Measurements from ENCODE around the gene FAM72C. TPM values are rescaled to one million over a fixed set of nuclear protein-coding genes. Genes with fewer than 3 reads are reported as not detected.
"Not testable (repeated sequence)": the region's sequence is repeated elsewhere in the genome, so short reads cannot be mapped to it uniquely, and the experiment has no call there.

Gene FAM72C
- 14.4 TPM for polyA plus RNA-seq (2013, experiment 1 of 4)
- polyA plus RNA-seq (2013, experiment 2 of 4), result 6.8 TPM
- 8.7 TPM for polyA plus RNA-seq (2013, experiment 3 of 4)
- polyA plus RNA-seq (2013, experiment 4 of 4), result 9.5 TPM

DNA sequence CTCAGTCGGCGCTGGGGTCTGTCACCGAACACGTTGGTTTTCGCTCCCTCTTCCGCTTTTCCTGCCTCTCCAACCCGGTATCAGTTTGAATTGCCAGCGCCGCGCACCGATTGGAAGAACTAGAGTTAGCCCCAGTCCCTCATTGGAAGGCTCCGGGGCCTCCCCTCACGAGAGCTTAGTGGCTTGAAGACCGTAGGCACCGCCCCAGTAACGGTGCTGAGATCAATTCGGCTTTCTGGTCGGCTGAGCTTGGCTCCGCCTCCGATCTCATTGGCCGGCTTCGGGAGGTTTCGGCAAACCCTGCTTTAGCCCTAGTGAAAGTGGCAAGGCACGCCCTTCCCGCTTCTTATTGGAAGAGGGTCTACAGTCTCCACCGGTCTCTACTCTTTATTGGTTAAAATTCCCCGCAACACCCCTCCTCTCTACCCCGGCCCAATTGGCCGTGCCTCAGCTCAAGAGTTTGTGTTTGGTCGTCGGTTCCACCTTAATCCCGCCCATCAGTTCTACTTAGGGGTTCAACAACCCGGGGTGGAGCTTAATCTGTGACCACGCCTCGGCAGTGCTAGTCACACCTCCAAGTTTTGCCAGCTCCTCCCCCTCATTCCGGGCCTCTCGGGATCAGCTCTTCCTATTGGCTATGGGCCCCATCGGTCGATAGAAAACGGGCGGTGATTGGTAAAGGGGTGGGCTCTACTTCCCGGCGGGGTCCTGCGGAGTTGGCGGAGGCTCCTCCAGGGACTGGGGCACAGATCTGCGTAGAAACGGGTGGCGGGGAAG is at the start of gene FAM72C:
FAM72C (minus strand) TSS at position 63 of the 777 bp plus-strand sequence. CDS start 845 bp downstream, outside the sequence.
- H3K27me3 ChIP-seq (ENCODE audit: control insufficient read depth, insufficient read depth, low read length, poor library complexity, severe bottlenecking); H3K4me1 ChIP-seq (ENCODE audit: control insufficient read depth, insufficient read depth, low read length); H3K36me3 ChIP-seq (ENCODE audit: control insufficient read depth, insufficient read depth, low read length); H3K4me3 ChIP-seq (ENCODE audit: insufficient read depth, low read depth, low read length); H3K9me3 ChIP-seq (ENCODE audit: control insufficient read depth, low read length); H3K27ac ChIP-seq (ENCODE audit: insufficient read depth, low read depth, low read length, poor library complexity, severe bottlenecking): not testable (repeated sequence)
- WGBS, 2 experiments, result no CpG with 5 or more reads among the region's 48 CpGs

DNA sequence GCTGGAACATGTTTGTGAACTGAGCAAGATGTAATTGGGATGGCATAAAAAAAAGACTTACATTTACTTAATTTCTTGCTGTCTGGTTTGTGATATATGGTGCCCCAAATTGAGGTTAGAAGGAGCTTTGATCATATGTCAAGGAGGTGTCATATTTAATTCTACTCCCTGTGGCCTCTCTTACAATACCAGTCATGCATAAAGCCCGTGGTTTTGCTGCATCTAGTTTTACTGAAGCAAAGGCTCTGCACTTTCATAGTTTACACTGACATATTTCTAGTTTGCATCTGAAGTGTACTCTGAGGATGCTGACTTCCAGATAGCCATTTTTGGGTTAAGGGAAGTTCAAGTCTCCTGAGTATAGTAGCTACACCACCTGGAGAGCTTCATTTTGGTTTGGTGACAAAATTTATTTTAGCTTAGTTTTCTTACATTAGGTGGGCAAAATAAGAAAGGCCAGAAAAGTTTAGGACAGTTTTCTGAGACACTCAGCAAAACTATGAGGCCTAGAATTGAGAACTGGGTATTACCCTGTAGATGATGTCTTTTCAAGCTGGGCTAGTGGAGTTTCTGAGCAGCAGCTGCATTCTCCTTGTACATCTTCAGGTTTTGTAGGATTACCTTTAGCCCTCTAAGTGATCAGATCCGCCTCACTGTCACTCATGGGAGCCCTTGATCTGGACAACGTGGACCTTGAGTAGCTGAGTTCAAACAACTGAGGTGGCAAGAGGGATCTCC is 48.4 kb upstream of the FAM72C start:
- not testable (repeated sequence) for H3K4me1 ChIP-seq (ENCODE audit: control insufficient read depth, insufficient read depth, low read length); H3K27ac ChIP-seq (ENCODE audit: insufficient read depth, low read depth, low read length, poor library complexity, severe bottlenecking); H3K27me3 ChIP-seq (ENCODE audit: control insufficient read depth, insufficient read depth, low read length, poor library complexity, severe bottlenecking); H3K9me3 ChIP-seq (ENCODE audit: control insufficient read depth, low read length); H3K4me3 ChIP-seq (ENCODE audit: insufficient read depth, low read depth, low read length); H3K36me3 ChIP-seq (ENCODE audit: control insufficient read depth, insufficient read depth, low read length)
- WGBS, 2 experiments, result no CpG with 5 or more reads among the region's 3 CpGs

DNA sequence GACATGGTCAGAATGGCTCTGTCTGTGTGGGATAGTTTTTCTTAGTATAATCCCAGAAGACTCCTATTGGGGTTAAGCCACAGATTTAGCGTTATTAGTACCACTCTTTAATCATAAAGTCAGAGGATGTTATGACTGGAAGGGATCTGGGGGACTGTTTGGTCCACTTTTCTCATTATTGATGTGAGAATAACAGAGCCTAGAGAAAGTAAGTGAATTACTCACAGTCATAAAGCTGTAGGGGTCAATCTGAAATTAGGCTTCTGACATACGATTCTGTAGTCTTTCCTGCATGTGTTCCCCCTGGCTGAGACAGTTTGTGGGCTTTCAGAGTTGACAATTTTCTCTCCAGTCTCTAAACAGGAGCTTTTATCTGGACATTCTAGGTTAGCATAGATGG is 47.3 kb upstream of the FAM72C start:
- H3K36me3 ChIP-seq (ENCODE audit: control insufficient read depth, insufficient read depth, low read length); H3K4me3 ChIP-seq (ENCODE audit: insufficient read depth, low read depth, low read length); H3K4me1 ChIP-seq (ENCODE audit: control insufficient read depth, insufficient read depth, low read length); H3K27ac ChIP-seq (ENCODE audit: insufficient read depth, low read depth, low read length, poor library complexity, severe bottlenecking); H3K9me3 ChIP-seq (ENCODE audit: control insufficient read depth, low read length); H3K27me3 ChIP-seq (ENCODE audit: control insufficient read depth, insufficient read depth, low read length, poor library complexity, severe bottlenecking): not testable (repeated sequence)
- no CpG with 5 or more reads among the region's 2 CpGs for WGBS, 2 experiments

DNA sequence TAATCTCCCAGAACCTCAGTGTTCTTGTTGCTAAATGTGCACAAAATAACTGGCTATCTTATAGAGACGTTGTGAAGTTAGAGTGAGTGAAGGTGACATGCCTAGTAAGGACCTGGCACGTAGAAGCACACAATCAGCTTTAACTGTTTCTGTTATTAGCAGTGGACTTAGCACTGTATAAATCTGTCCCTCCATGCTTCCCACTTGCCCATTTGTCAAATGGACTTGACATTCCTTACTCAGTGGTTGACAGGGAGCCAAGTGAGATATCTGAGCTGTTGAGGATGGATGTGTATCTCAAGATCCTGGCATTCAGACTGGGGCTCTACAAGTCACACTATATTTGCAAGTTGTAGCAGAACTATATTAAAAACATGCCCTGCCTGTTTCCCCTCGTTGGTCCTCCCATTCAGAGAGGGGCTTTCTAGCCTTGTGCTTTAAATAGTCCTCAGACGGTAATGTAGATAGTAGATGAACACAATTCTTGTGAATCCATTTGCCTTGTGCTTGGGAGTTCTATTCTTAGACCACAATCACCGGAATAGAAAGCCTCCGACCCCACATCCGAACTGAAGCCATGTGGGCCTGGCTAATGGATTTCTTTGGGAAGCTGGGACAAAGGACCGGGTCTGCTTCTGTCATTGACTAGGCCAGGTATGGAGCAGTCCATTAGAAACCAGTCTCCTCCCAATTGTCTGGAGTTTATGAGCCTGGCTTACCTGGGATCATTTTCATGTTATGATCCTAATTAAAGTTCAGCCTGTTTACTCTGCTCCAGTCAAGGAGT is 43.6 kb upstream of the FAM72C start:
- 90 to 94% methylated on average over 2 of the region's 8 CpGs for WGBS, 2 experiments
- H3K27me3 ChIP-seq (ENCODE audit: control insufficient read depth, insufficient read depth, low read length, poor library complexity, severe bottlenecking); H3K9me3 ChIP-seq (ENCODE audit: control insufficient read depth, low read length); H3K27ac ChIP-seq (ENCODE audit: insufficient read depth, low read depth, low read length, poor library complexity, severe bottlenecking); H3K4me1 ChIP-seq (ENCODE audit: control insufficient read depth, insufficient read depth, low read length); H3K4me3 ChIP-seq (ENCODE audit: insufficient read depth, low read depth, low read length); H3K36me3 ChIP-seq (ENCODE audit: control insufficient read depth, insufficient read depth, low read length): not testable (repeated sequence)

DNA sequence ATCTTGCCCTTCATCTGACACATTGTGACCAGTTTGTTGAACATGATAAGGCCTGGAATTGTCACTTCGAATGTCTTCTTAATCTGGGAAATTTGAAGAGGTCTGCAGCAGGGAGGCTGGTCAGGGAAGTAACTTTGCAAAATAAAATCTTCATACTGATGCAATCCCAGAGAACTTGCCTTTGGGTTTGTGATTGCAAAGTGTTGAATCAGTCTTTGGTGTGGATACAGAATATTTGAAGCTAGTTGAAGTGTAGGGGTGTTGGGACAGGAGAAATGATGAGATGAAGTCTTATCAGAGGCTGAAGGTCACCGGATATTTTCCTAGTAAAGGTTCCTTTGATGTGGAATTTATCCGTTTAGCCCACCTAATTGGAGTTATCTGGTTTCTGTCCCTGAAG is 42.7 kb upstream of the FAM72C start:
- H3K4me3 ChIP-seq (ENCODE audit: insufficient read depth, low read depth, low read length); H3K27ac ChIP-seq (ENCODE audit: insufficient read depth, low read depth, low read length, poor library complexity, severe bottlenecking); H3K27me3 ChIP-seq (ENCODE audit: control insufficient read depth, insufficient read depth, low read length, poor library complexity, severe bottlenecking); H3K36me3 ChIP-seq (ENCODE audit: control insufficient read depth, insufficient read depth, low read length); H3K4me1 ChIP-seq (ENCODE audit: control insufficient read depth, insufficient read depth, low read length); H3K9me3 ChIP-seq (ENCODE audit: control insufficient read depth, low read length): not testable (repeated sequence)
- no CpG with 5 or more reads among the region's 3 CpGs for WGBS, 2 experiments

DNA sequence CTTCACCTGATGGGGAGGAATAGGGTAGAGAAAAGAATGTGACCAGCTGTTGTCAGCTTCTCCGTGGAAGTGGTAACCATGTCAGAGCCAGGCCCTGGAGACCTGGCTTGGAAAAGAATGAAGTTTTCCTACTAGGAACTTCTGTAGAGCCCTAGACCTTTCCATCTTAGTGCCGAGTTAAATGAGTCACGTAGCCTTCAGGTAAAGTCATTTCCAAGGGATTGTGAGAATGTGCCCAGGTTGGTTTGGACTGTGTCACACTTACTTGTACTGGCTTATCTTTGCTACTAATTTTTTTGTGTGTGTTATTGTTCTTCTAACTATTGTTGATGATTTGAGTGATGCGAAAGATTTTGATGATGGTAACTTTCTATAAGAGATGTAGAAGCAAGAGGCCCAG is 42.3 kb upstream of the FAM72C start:
- not testable (repeated sequence) for H3K4me3 ChIP-seq (ENCODE audit: insufficient read depth, low read depth, low read length); H3K4me1 ChIP-seq (ENCODE audit: control insufficient read depth, insufficient read depth, low read length); H3K27ac ChIP-seq (ENCODE audit: insufficient read depth, low read depth, low read length, poor library complexity, severe bottlenecking); H3K27me3 ChIP-seq (ENCODE audit: control insufficient read depth, insufficient read depth, low read length, poor library complexity, severe bottlenecking); H3K9me3 ChIP-seq (ENCODE audit: control insufficient read depth, low read length); H3K36me3 ChIP-seq (ENCODE audit: control insufficient read depth, insufficient read depth, low read length)
- WGBS, 2 experiments, result no CpG with 5 or more reads among the region's 4 CpGs

DNA sequence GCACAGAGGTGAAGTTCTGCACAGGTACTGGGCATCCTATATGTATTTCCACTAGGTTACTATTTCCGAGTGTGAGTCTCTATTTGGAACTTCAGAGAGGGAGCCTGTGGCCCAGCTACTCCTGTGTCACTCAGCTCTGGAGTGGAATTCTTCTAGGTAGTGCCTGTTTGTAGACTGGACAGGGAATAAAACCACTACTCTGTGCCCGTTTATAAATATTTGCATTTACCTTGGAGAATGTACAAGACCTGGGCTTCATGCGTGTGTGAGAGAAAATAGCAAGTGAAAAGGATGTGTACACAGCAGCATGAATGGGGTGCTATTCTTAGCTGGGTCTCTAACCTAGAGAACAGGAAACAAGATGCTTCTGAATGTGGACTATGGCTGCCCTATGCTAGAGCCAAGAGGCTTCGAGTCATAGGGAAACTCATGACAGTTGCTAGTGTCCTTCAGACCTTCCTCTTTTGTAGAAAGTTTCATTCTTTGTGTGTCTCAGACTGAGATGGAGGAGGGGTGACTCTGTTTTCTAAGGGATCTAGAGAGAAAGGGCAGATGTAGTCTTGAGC is 40.5 kb upstream of the FAM72C start:
- H3K36me3 ChIP-seq (ENCODE audit: control insufficient read depth, insufficient read depth, low read length); H3K4me1 ChIP-seq (ENCODE audit: control insufficient read depth, insufficient read depth, low read length); H3K9me3 ChIP-seq (ENCODE audit: control insufficient read depth, low read length); H3K4me3 ChIP-seq (ENCODE audit: insufficient read depth, low read depth, low read length); H3K27ac ChIP-seq (ENCODE audit: insufficient read depth, low read depth, low read length, poor library complexity, severe bottlenecking); H3K27me3 ChIP-seq (ENCODE audit: control insufficient read depth, insufficient read depth, low read length, poor library complexity, severe bottlenecking): not testable (repeated sequence)
- no CpG with 5 or more reads among the region's 4 CpGs for WGBS, 2 experiments

DNA sequence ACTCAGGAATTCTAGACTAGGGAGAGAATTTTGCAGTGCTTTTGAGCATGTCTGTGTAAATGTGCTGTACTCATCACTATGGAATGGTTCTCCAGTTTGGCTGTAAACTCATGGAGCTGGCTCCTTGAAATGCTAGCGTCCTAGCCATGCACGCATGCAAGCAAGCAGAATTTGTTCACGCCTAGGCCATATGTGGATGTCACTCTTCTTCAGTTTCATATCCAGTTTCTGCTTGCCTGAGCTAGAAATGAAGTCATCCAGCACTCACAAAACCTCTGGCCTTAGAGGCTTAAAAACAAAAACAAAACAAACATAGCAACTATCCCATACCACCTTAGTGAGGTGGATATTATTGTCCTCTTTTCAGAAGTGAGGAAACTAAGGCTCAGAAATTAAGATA is 37.6 kb upstream of the FAM72C start:
- not testable (repeated sequence) for H3K4me1 ChIP-seq (ENCODE audit: control insufficient read depth, insufficient read depth, low read length); H3K27ac ChIP-seq (ENCODE audit: insufficient read depth, low read depth, low read length, poor library complexity, severe bottlenecking); H3K9me3 ChIP-seq (ENCODE audit: control insufficient read depth, low read length); H3K27me3 ChIP-seq (ENCODE audit: control insufficient read depth, insufficient read depth, low read length, poor library complexity, severe bottlenecking); H3K4me3 ChIP-seq (ENCODE audit: insufficient read depth, low read depth, low read length); H3K36me3 ChIP-seq (ENCODE audit: control insufficient read depth, insufficient read depth, low read length)
- WGBS, 2 experiments, result no CpG with 5 or more reads among the region's 3 CpGs

DNA sequence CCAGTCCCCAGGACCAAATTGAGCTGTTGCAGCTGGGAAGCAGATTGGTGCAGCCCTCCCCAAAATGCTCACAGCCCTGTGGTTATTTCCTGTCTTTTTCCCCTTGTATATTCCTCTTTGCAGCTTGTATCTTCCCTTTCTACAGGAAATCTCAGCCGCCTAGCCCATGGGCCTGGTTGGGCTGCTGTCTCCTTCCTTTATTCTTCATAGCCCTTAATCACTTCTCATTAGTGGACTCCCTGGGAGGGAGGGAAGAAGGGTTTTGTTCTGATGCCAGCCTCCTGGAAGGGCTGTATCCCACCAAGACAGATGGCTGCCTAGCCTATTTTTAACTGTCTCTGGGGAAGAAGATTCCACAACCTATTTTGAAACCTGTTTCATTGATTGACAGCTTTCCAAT is 32.5 kb upstream of the FAM72C start:
- H3K4me3 ChIP-seq (ENCODE audit: insufficient read depth, low read depth, low read length), result not testable (repeated sequence)
- WGBS, 2 experiments, result no CpG with 5 or more reads among the region's 1 CpG

More for the DNA sequence above, 32.5 kb upstream of the FAM72C start:
- H3K9me3 ChIP-seq (ENCODE audit: control insufficient read depth, low read length); H3K36me3 ChIP-seq (ENCODE audit: control insufficient read depth, insufficient read depth, low read length); H3K27ac ChIP-seq (ENCODE audit: insufficient read depth, low read depth, low read length, poor library complexity, severe bottlenecking); H3K4me1 ChIP-seq (ENCODE audit: control insufficient read depth, insufficient read depth, low read length); H3K27me3 ChIP-seq (ENCODE audit: control insufficient read depth, insufficient read depth, low read length, poor library complexity, severe bottlenecking): not testable (repeated sequence)

Data from ectodermal cell (in vitro differentiated cells).